HG02870 (cell line): ENCODE measurements around the gene GARNL3.

Experiments
- ATAC-seq: cut with Tn5 transposase; IDR thresholded peaks from one replicate; pipeline ENCODE4 v1.9.1; 2021; ENCODE audit warnings: mild to moderate bottlenecking, moderate library complexity; ENCODE audit not compliant: unreplicated experiment

Gene GARNL3

GRCh38 chr9:127384016-127384730, 119.6 kb downstream of the GARNL3 start:
- no peak for ATAC-seq

- no peak for ATAC-seq
Measured at GRCh38 chr9:127384901-127385300, 120.3 kb downstream of the GARNL3 start.

- ATAC-seq, result no peak
Measured at GRCh38 chr9:127386249-127386648, 121.7 kb downstream of the GARNL3 start.

- no peak for ATAC-seq
Measured at GRCh38 chr9:127386981-127387380, 122.4 kb downstream of the GARNL3 start.

DNA sequence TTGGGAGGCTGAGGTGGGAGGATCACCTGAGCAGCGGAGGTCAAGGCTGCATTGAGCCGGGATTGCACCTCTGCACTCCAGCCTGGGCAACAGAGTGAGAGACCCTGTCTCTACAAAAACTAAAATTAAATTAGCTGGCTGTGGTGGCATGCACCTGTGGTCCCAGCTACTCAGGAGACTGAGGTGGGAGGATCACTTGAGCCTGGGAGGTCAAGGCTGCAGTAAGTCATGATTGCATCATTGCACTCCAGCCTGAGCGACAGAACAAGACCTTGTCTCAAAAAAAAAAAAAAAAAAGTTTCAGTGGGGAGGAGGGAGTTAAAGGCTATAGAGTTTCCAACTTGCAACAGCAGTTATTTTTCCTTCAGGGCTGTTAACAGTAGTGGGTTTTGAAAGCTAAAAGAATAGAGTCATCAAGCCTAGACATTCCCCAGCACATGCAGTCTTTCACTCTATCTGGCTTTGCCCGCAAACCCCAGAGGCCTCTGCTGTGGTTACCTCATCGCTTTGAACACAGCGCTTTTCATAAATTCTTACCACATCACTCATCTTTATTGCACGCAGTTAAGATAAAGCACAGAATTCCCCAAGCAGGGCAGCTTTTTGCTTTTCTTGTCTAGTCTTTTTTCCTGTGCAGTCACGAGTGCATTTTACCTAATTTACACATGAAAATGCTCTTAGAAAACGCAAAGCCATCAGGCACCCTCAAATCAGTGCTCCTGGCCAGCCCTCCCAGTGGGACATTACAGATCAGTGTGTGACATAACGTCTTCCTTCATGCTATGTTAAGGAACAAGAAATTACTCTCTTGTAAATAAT, 123.7 kb downstream of the GARNL3 start:
- peak; percentile 90 for ATAC-seq

- no peak for ATAC-seq
Measured at GRCh38 chr9:127388856-127389238, 124.3 kb downstream of the GARNL3 start.

DNA sequence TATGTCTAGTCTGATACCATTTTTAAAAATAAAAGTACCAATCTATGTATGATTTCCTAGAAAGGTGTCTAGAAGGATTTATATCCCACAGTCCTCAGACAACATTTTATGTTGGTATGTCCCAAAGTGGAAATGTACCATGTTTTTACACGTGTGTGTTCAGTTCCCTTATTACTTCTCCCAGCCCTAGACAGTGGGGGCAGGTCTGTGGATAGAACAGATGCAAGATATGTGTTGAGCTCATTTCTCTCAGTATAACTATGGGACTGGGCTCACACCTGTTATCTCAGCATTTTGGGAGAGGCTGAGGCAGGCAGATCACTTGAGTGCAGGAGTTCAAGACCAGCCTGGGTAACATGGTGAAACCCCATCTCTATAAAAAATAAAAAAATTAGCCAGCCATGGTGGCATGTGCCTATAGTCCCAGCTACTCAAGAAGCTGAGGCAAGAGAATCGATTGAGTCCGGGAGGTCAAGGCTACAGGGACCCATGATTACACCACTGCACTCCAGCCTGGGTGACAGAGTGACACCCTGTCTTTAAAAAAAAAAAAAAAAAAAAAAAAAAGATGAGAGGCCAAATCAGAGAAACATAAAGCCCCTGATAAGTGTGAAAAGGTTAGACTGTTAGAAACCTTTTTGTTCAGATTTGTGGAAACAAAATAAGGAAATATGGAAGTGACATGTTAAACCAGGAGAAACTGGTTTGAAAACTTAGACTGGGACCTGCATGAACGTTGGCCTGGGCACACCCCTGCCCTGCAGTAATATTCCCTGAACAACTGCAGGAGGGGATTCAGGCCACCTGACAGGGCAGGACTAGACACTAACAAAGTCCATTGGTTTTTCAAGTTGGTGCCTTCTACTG, 125.0 kb downstream of the GARNL3 start:
- ATAC-seq, result no peak

DNA sequence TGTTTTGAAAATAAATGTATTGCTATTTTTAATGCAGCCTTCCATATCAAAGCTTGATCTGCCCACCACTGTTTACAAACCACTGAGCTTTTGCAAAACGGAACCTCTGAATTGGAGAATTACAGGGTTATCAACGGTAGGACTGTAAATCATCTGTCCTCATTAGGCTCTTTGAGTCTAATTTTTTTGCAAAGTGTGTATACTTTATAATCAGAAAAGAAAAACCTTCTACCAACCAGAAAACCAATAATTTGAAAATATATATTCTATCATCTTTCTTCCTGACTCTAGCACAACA, 125.6 kb downstream of the GARNL3 start:
- ATAC-seq, result no peak

DNA sequence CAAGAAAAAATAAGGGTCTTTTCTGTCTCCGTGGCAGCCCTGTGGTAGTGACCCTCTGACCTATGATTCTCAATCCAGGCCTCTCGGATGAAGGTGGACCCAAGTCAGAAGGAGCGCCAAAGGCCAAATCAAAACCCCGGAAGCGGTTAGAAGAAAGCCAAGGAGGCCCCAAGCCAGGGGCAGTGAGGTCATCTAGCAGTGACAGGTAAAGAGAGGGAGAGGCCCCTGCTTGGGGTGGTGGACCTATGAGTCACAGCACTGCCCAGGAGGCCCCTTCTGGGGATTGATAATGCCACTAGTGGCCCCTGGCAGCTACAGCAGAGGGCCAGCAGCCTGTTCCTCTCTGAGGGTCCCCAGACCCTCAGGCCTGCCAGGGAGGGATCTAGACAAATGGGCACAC, 126.0 kb downstream of the GARNL3 start:
- ATAC-seq, result no peak

- no peak for ATAC-seq
Measured at GRCh38 chr9:127392166-127392565, 127.6 kb downstream of the GARNL3 start.

GRCh38 chr9:127392976-127393375, 128.4 kb downstream of the GARNL3 start:
- no peak for ATAC-seq

GRCh38 chr9:127393645-127394044, 129.1 kb downstream of the GARNL3 start:
- ATAC-seq, result no peak

DNA sequence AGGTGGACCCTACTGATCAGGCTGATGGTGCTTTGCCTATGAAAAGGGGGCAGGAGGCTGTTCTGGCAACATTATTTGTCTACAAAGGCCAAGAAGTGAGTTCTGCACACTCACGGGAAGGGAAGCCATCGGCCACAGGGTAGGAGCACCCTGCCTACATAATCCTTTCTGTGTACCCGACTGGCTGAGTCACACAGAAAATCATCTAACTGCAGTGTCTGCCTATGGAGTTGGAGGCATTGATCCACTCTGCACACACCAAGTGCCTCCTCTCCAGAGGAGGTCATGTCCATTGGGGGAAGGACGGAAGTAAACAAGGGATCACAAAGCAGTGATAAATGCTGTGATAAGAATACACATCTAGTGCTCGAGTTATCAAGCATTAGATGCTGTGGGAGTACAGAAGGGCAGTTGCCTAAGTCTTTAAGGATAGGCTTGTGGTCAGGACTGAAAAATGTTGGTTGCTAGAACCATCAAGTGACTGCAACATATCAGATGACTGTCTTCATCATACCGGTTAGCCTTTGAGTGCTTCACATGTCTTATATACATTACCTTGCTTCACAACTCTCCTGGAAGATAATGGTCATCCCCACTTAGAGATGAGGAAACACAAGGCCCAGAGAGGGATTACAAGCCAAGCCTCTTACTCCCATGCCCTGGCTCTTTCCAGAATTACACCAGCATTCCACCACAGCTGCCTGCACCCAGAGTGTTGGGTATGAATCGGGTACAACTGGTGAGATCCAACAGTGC, 131.1 kb downstream of the GARNL3 start:
- no peak for ATAC-seq

GRCh38 chr9:127396253-127396807, 131.8 kb downstream of the GARNL3 start:
- ATAC-seq, result no peak

DNA sequence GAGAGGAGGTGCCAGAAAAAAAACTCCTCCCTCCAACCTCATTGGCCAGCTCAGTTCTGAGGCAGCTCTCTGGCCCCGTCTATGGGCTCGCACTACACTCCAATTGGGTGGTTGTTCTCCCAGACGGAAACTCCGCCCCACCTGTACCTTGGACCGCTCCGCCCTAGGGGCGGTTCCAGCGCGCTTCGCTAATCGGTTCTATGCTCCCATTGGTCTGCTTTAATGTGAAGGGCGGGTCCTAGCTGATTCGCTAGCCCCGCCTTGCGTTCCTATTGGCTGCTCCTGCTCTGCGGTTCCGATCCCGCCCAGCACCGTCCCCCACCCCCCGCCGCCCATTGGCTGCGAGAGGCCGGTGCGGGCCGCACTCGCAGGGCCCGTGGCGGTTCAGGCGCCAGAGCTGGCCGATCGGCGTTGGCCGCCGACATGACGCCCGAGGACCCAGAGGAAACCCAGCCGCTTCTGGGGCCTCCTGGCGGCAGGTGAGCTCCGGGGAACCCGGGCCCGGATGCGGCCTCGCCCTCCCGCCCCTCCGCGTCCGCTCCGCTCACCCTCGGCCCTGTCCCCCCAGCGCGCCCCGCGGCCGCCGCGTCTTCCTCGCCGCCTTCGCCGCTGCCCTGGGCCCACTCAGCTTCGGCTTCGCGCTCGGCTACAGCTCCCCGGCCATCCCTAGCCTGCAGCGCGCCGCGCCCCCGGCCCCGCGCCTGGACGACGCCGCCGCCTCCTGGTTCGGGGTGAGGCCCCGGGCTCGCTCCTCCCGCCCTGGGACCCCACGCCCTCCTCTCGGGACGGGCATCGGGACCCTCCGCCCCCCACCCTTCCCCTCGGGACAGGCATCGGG, 132.5 kb downstream of the GARNL3 start, which contains the start of gene SLC2A8:
Gene SLC2A8, plus strand, starts transcription at position 362 of the 838 bp plus-strand sequence. Its CDS starts 62 bp downstream, at position 424.
- peak; percentile 96 for ATAC-seq

DNA sequence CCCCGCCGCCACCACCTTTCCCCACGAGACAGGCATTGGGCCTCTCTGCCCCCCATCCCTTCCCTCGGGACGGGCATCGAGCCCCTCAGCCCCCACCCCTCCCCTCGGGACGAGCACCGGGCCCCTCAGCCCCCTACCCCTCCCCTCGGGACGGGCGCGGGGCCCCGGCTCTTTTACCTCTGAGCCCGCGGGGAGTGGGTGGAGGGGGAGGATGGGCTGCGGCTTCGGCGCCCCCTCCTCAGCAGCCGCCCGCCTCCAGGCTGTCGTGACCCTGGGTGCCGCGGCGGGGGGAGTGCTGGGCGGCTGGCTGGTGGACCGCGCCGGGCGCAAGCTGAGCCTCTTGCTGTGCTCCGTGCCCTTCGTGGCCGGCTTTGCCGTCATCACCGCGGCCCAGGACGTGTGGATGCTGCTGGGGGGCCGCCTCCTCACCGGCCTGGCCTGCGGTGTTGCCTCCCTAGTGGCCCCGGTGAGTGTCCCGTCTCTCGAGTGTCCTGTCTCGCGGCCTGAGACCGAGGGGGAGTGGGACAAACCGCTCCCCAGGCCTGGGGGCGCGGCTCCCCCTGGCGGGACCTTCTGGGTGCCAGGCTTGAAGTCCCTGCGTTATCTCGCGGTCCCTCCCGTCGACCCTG, 133.2 kb downstream of the GARNL3 start:
- no peak for ATAC-seq

DNA sequence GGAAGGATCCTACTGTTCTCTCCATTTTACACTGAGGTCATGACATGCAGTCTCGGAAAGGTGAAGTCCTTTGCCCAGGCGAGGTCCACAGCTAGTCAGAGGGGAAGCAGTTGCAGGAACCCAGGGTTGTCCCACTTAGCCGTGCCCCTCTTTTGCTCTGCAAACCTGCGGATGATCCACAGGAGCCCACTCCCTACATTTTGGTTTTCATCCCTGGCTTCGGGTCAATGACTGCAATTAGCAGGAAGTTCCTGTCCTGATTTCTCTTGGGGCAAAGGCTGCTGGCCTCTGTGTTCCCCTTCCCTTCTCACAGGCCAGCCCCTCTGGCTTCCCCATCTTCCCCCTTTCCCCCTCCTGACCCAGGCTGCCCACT, 133.7 kb downstream of the GARNL3 start:
- no peak for ATAC-seq

GRCh38 chr9:127398715-127399400, 134.3 kb downstream of the GARNL3 start:
- ATAC-seq, result no peak
